Endothelial cell of umbilical vein (primary cell): ENCODE data around the gene TGM3.

ENCODE experiments used
- EZH2 ChIP-seq: IDR thresholded peaks from 2 replicates; pipeline ENCODE4 v1.6.1; 2012; ENCODE audit warnings: borderline replicate concordance, low read depth, mild to moderate bottlenecking, moderate library complexity, low read length, inconsistent platforms; ENCODE audit not compliant: severe bottlenecking
- FOS ChIP-seq: IDR thresholded peaks from 2 replicates; pipeline ENCODE4 v1.6.1; 2011; ENCODE audit warnings: mild to moderate bottlenecking, low read length, moderate library complexity, borderline replicate concordance; ENCODE audit not compliant: insufficient read depth
- GATA2 ChIP-seq: IDR thresholded peaks from 2 replicates; pipeline ENCODE4 v1.7.0; 2011; ENCODE audit warnings: low read depth, mild to moderate bottlenecking, moderate library complexity, mixed read lengths, low read length; ENCODE audit not compliant: insufficient read length, insufficient read depth
- JUN ChIP-seq: IDR thresholded peaks from 2 replicates; pipeline ENCODE4 v1.6.1; 2011; ENCODE audit warnings: borderline replicate concordance, low read depth; ENCODE audit not compliant: insufficient read length, insufficient read depth
- MYC ChIP-seq: IDR thresholded peaks from one replicate; pipeline ENCODE4 v1.6.1; 2011; ENCODE audit warnings: mild to moderate bottlenecking, low read depth, low read length
- POLR2A ChIP-seq: IDR thresholded peaks from 2 replicates; pipeline ENCODE4 v1.6.1; 2012; ENCODE audit warnings: low read depth, mild to moderate bottlenecking, control low read depth, low read length
- POLR2AphosphoS5 ChIP-seq: IDR thresholded peaks from 2 replicates; pipeline ENCODE4 v1.6.1; 2012; ENCODE audit warnings: low read depth, mild to moderate bottlenecking, control low read depth, low read length, moderate library complexity; ENCODE audit not compliant: insufficient read depth
- TF ChIP-seq, protein P1 (sequence below), 2 donors: IDR thresholded peaks; 1 replicate in 1 of 2; 2 replicates in 1 of 2; pipeline ENCODE4 v1.5.1; 2011; ENCODE audit warnings: low read length in 2 of 2, mild to moderate bottlenecking in 2 of 2, moderate library complexity in 2 of 2, control low read depth in 1 of 2, inconsistent platforms in 1 of 2, low read depth in 1 of 2; ENCODE audit not compliant: insufficient read depth in 1 of 2; ENCODE audit errors: extremely low read depth in 1 of 2
- TF ChIP-seq, protein P2 (sequence below): IDR thresholded peaks from 2 replicates; pipeline ENCODE4 v1.6.1; 2011; ENCODE audit not compliant: insufficient read depth, insufficient read length

GRCh38 chr20:2348336-2348735, 52.5 kb downstream of the TGM3 start:
- TF ChIP-seq, protein P1, sequence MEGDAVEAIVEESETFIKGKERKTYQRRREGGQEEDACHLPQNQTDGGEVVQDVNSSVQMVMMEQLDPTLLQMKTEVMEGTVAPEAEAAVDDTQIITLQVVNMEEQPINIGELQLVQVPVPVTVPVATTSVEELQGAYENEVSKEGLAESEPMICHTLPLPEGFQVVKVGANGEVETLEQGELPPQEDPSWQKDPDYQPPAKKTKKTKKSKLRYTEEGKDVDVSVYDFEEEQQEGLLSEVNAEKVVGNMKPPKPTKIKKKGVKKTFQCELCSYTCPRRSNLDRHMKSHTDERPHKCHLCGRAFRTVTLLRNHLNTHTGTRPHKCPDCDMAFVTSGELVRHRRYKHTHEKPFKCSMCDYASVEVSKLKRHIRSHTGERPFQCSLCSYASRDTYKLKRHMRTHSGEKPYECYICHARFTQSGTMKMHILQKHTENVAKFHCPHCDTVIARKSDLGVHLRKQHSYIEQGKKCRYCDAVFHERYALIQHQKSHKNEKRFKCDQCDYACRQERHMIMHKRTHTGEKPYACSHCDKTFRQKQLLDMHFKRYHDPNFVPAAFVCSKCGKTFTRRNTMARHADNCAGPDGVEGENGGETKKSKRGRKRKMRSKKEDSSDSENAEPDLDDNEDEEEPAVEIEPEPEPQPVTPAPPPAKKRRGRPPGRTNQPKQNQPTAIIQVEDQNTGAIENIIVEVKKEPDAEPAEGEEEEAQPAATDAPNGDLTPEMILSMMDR (IDR thresholded peaks at IDR 0.05; ENCODE audit: extremely low read depth in 1 of 2, insufficient read depth in 1 of 2, low read depth in 1 of 2, low read length in 2 of 2) = no peak
- no peak for TF ChIP-seq POLR2AphosphoS5
- TF ChIP-seq GATA2 = no peak
- TF ChIP-seq, protein P2, sequence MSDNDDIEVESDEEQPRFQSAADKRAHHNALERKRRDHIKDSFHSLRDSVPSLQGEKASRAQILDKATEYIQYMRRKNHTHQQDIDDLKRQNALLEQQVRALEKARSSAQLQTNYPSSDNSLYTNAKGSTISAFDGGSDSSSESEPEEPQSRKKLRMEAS = no peak
- no peak for TF ChIP-seq EZH2
- TF ChIP-seq JUN = no peak
- TF ChIP-seq FOS = no peak
- TF ChIP-seq POLR2A = no peak
- no peak for TF ChIP-seq MYC
